GM08714 (cell line): ENCODE results near the gene SAXO1.
"Not testable (repeated sequence)": the region's sequence is repeated elsewhere in the genome, so short reads cannot be mapped to it uniquely, and the experiment has no call there.

ENCODE experiments used
- H3K4me3 ChIP-seq: fragments of 200-500 bp; sonication (Bioruptor generic); 2 replicates; pipeline ENCODE4 v1.5.1; 2014; ENCODE audit warnings: mild to moderate bottlenecking, low read length, inconsistent platforms
- ZNF274 ChIP-seq: IDR thresholded peaks from 2 replicates; pipeline ENCODE4 v1.6.1; 2012; ENCODE audit warnings: mild to moderate bottlenecking, low read depth, low read length

The SAXO1 gene

DNA sequence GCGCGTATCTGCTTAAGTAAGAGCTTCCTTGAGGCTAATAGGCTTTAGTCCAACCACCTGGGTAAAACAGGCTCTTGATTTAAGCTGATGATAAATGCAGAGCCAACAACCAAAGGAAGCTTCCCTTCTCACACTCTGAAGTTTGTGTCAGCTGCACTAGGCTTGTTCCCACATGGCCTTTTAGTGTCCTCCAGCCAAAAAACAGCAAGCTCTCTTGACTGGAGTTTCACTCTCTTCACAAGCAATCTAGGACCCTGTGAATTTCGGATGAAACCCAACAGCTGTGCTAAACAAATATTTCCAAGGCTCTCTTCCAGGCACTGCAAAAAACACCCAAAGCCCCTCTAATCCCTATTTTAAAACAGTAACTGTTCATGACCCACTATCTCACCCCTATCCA, 63.9 kb downstream of the SAXO1 start:
- no peak for TF ChIP-seq ZNF274

GRCh38 chr9:18955626-18956025, 77.4 kb downstream of the SAXO1 start:
- H3K4me3 ChIP-seq, result no peak overlapping the region
- no peak for TF ChIP-seq ZNF274

More for the DNA sequence above, 63.9 kb downstream of the SAXO1 start:
- no peak overlapping the region for H3K4me3 ChIP-seq

- TF ChIP-seq ZNF274, result no peak
- no peak overlapping the region for H3K4me3 ChIP-seq
Measured at GRCh38 chr9:18951936-18952335, 81.1 kb downstream of the SAXO1 start.

- H3K4me3 ChIP-seq, result no peak overlapping the region
- TF ChIP-seq ZNF274, result no peak
Measured at GRCh38 chr9:18947892-18948339, 85.1 kb downstream of the SAXO1 start.

DNA sequence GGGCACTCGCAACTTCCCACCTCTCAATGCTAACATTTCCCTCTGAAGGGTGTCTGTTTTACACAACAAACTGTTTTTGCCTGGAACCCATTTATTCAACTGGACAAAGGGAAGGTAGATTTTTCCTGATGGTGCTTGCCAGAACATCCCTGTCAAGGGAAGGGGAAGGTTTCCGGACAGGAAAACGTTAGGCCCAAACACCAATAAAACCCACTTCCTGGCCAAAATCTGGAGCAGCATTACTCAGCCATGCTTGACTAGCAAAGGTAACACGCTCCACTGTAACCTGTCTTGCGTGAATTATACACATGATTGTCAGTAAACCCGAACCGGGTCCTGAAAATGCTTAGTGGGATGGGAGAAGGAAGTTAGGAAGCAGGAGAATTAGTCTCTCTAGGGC, 90.2 kb downstream of the SAXO1 start:
- no peak for TF ChIP-seq ZNF274
- H3K4me3 ChIP-seq, result no peak overlapping the region

DNA sequence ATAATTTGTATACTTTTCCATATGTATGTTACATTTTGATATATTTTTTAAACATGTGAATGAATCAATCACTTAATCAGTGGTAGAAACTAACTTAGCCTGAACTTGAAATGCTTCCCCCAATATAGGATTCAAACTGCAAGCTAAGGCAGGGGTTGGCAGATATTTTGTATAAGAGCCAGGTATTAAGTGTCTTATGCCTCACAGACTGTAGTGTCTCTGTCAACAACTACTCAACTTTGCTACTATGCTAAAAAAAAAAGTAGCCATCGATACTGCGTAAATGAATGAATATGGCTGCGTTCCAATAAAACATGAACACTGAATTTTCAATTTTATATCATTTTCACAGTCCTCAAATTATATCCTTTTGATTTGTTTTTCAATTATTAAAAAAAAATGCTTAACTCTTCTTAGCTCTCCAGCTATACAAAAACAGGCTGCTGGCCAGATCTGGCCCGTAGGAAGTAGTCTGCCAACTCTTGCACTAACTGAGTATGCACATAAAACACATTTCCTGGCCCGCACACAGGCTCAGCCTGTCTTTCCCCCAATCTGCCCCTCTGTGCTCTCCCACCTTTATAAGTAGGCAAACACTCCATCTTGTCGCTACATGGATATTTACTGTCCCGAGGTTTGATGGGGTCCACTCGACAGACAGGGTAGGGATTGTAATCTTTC, 91.8 kb downstream of the SAXO1 start:
- TF ChIP-seq ZNF274, result no peak

GRCh38 chr9:18939943-18940342, 93.1 kb downstream of the SAXO1 start:
- H3K4me3 ChIP-seq, result no peak overlapping the region
- TF ChIP-seq ZNF274, result no peak

More for the DNA sequence above, 91.8 kb downstream of the SAXO1 start:
- H3K4me3 ChIP-seq, result no peak overlapping the region

DNA sequence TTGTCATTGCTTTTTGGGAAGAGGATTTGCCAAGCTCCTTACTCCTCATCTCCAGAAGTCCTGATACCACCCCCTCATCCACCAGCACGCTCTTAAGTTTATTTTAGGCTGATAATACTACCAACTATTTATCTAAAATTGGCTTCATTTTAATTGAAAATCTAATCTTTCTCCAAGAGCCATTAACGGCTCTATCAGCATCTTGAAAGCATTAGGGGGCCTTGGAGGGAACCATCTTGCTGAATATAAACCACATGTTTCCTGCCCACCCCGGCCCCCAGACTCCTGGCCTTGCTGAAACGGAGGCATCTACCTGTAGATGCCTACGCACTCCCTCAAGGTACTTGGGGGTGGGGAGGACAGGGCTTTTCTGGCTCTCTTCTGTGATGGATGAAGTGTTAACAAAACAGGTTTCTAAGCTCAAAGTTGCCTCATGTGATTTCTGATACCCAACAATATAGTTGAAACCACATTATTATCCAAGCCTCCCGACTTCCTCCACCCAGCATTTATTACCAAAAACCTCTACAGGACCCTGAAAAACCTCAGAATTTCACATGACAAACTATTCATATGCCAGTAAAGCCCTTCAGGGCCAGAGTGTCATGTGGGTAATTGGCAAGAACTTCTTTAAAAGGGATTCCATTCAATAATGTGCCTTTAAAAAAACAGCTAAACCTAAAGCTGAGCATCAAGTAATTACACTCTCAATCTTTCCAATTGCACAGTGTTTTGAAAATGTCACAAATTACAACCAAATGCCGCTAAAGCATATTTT, 96.7 kb downstream of the SAXO1 start:
- TF ChIP-seq ZNF274, result no peak
- no peak overlapping the region for H3K4me3 ChIP-seq

- no peak for TF ChIP-seq ZNF274
Measured at GRCh38 chr9:18935541-18935940, 97.5 kb downstream of the SAXO1 start.

GRCh38 chr9:18930611-18931010, 102.4 kb downstream of the SAXO1 start:
- not testable (repeated sequence) for H3K4me3 ChIP-seq

More at GRCh38 chr9:18935541-18935940, 97.5 kb downstream of the SAXO1 start:
- H3K4me3 ChIP-seq, result no peak overlapping the region

DNA sequence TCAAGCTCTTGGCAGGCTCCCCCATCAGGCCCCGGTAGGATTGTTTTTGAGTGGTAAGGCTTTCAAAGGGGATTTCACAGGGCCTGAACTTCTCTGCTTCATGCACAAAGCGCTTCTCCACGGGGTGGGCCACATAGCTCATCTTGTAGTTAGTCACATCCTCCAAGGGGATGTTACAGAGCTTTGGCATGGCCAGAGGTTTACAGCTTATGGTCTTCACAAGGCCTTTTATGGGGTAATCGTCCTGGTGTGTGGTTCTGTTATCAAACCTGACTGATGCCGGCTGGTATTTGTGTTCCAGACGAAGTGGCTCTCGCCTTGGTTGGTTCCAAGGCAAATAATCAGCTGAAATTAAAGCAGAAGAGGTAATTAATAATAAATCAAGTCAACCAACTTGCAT, 104.3 kb downstream of the SAXO1 start:
- H3K4me3 ChIP-seq, result no peak overlapping the region
- no peak for TF ChIP-seq ZNF274

- TF ChIP-seq ZNF274, result no peak
- no peak overlapping the region for H3K4me3 ChIP-seq
Measured at GRCh38 chr9:18926513-18926912, 106.5 kb downstream of the SAXO1 start.

DNA sequence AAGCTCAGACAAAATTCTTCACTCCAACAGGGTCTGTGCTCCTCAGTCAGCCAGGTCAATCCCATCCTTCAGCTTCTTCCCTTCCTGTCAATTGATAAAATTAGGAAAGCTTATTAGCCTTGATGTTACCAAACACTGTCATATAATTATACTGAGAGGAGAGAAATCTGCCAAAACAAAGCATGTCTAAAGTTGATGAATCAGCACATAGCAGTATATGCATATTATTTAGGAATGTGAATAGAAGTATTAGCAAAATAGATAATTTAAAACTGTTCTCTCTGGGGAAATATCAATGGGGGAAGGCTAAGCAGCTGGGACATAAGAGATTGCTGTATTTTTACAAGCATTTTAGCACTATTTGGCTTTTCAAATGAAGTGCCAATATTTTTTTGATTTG, 107.1 kb downstream of the SAXO1 start:
- no peak for TF ChIP-seq ZNF274
- H3K4me3 ChIP-seq, result no peak overlapping the region

- no peak for TF ChIP-seq ZNF274
- no peak overlapping the region for H3K4me3 ChIP-seq
Measured at GRCh38 chr9:18923671-18924430, 109.2 kb downstream of the SAXO1 start.

DNA sequence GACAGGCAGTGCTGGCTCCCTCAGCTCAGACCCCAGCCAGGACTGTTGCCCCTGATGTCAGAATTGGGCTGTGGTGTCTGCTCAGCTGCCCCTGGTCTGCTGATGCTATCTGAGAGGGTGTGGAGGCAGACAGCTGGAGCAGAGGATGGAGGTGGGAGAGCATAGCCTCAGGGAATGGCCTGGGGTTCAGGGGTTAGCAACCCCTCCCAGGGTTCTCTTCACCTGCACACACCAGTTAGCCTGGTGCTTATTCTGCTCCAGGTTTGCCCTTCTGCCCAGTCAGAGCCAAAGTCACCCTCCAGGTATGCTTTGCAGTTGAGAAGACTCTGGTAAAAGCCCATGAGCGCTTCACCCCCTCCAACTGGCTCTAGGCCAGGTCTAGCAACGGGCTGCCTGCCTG, 109.8 kb downstream of the SAXO1 start:
- H3K4me3 ChIP-seq, result no peak overlapping the region
- no peak for TF ChIP-seq ZNF274
